IMR-90 (cell line): ENCODE results near the gene NXN. TPM values are rescaled to one million over a fixed set of nuclear protein-coding genes. Genes with fewer than 3 reads are reported as not detected.

Source experiments
- ATAC-seq: fragments of 200-7000 bp; cut with Tn5 transposase; 2 replicates; pipeline ENCODE4 v1.9.1; 2020; ENCODE audit warnings: low read depth, mild to moderate bottlenecking, moderate library complexity
- BruUV-seq: library from RNA; stranded (reverse); fragments of 400-500 nt; replicated peaks from 2 replicates; lab custom pipeline; 2021; lab: Mats Ljungman, UMichigan
- CTCF ChIA-PET: fragments of 300-600 bp; formaldehyde crosslinking; extraction: SDS; loops from one replicate; lab custom pipeline; 2021; ENCODE audit warnings: antibody characterized with exemption; lab: Yijun Ruan, JAX
- POLR2A ChIA-PET: fragments of 300-600 bp; sonication (Branson Sonifier 250); formaldehyde crosslinking; loops from one replicate; lab custom pipeline; 2022; ENCODE audit warnings: antibody characterized with exemption; ENCODE audit not compliant: unreplicated experiment; lab: Charles Lee
- DNase-seq: peaks from one replicate; pipeline ENCODE4 v3.0.0; 2013
- H2AFZ ChIP-seq: replicated peaks from 2 replicates; pipeline ENCODE3; 2013; ENCODE audit warnings: low read length, mild to moderate bottlenecking; ENCODE audit not compliant: poor library complexity
- H2AK5ac ChIP-seq: 2 replicates; pipeline ENCODE4 v1.6.1; 2013; ENCODE audit warnings: low read depth, low read length, inconsistent platforms
- H2AK9ac ChIP-seq: replicated peaks from 2 replicates; pipeline ENCODE3; 2013; ENCODE audit warnings: mild to moderate bottlenecking, low read depth, low read length, moderate library complexity; ENCODE audit not compliant: poor library complexity
- H2BK120ac ChIP-seq: 2 replicates; pipeline ENCODE4 v1.6.1; 2013; ENCODE audit warnings: low read depth, low read length, inconsistent platforms
- H2BK15ac ChIP-seq: 3 replicates; pipeline ENCODE4 v1.6.1; 2013; ENCODE audit warnings: low read depth, low read length, inconsistent platforms
- H2BK20ac ChIP-seq: 2 replicates; pipeline ENCODE4 v1.6.1; 2013; ENCODE audit warnings: low read depth, mild to moderate bottlenecking, inconsistent platforms, low read length, moderate library complexity
- H2BK5ac ChIP-seq: 2 replicates; pipeline ENCODE4 v1.6.1; 2013; ENCODE audit warnings: mild to moderate bottlenecking, low read depth, low read length, inconsistent platforms; ENCODE audit not compliant: poor library complexity, severe bottlenecking
- H3K14ac ChIP-seq: replicated peaks from 2 replicates; pipeline ENCODE4 v1.6.1; 2013; ENCODE audit warnings: low read depth, low read length, inconsistent platforms
- H3K18ac ChIP-seq: 2 replicates; pipeline ENCODE4 v1.6.1; 2013; ENCODE audit warnings: low read depth, low read length, control low read depth
- H3K23ac ChIP-seq: 2 replicates; pipeline ENCODE4 v1.6.1; 2013; ENCODE audit warnings: low read depth, low read length, inconsistent platforms
- H3K27ac ChIP-seq: 2 replicates; pipeline ENCODE4 v1.5.1; 2013; ENCODE audit warnings: mild to moderate bottlenecking, control low read depth, low read length; ENCODE audit not compliant: insufficient read depth
- H3K27me3 ChIP-seq: 2 replicates; pipeline ENCODE4 v1.6.1; 2013; ENCODE audit warnings: low read length; ENCODE audit not compliant: control insufficient read depth, insufficient read depth
- H3K36me3 ChIP-seq: 2 replicates; pipeline ENCODE4 v1.6.1; 2013; ENCODE audit warnings: low read length, mixed read lengths; ENCODE audit not compliant: control insufficient read depth, insufficient read depth
- H3K4ac ChIP-seq: 2 replicates; pipeline ENCODE4 v1.6.1; 2013; ENCODE audit warnings: low read depth, low read length, inconsistent platforms
- H3K4me1 ChIP-seq: 2 replicates; pipeline ENCODE4 v1.6.1; 2013; ENCODE audit warnings: low read length, mixed read lengths; ENCODE audit not compliant: control insufficient read depth, insufficient read depth
- H3K4me2 ChIP-seq: 2 replicates; pipeline ENCODE4 v1.6.1; 2013; ENCODE audit warnings: low read depth, mild to moderate bottlenecking, control low read depth, low read length, moderate library complexity
- H3K4me3 ChIP-seq: 2 replicates; pipeline ENCODE4 v1.5.1; 2013; ENCODE audit warnings: low read depth, mild to moderate bottlenecking, control low read depth, low read length, moderate library complexity; ENCODE audit not compliant: insufficient read depth
- H3K56ac ChIP-seq: 2 replicates; pipeline ENCODE4 v1.6.1; 2013; ENCODE audit warnings: low read length, inconsistent platforms; ENCODE audit not compliant: insufficient read depth; ENCODE audit errors: extremely low read depth
- H3K79me1 ChIP-seq, 2 experiments: 2 replicates each; pipeline ENCODE4 v1.6.1; 2013; ENCODE audit warnings: low read length in 2 of 2, inconsistent platforms in 1 of 2, low read depth in 1 of 2
- H3K9ac ChIP-seq: 2 replicates; pipeline ENCODE4 v1.6.1; 2013; ENCODE audit warnings: low read depth, low read length, control low read depth
- H3K9me1 ChIP-seq: 2 replicates; pipeline ENCODE4 v1.6.1; 2013; ENCODE audit warnings: low read length, inconsistent platforms; ENCODE audit not compliant: insufficient read depth
- H3K9me3 ChIP-seq: 2 replicates; pipeline ENCODE4 v1.6.1; 2013; ENCODE audit warnings: low read length; ENCODE audit not compliant: control insufficient read depth, insufficient read depth
- H4K20me1 ChIP-seq: 2 replicates; pipeline ENCODE4 v1.6.1; 2013; ENCODE audit warnings: low read length, inconsistent platforms; ENCODE audit not compliant: insufficient read depth
- H4K5ac ChIP-seq: 2 replicates; pipeline ENCODE4 v1.6.1; 2013; ENCODE audit warnings: mild to moderate bottlenecking, low read depth, low read length, control low read depth
- H4K8ac ChIP-seq, 2 experiments: 2 replicates each; pipeline ENCODE4 v1.6.1; 2013; ENCODE audit warnings: low read depth in 2 of 2, low read length in 2 of 2, control low read depth in 1 of 2, inconsistent platforms in 1 of 2
- H4K91ac ChIP-seq: 2 replicates; pipeline ENCODE4 v1.6.1; 2013; ENCODE audit warnings: low read depth, low read length, inconsistent platforms; ENCODE audit not compliant: insufficient read depth
- BHLHE40 ChIP-seq: fragments of 150-350 bp; IDR thresholded peaks from 2 replicates; pipeline ENCODE4 v1.6.1; 2016; ENCODE audit warnings: mild to moderate bottlenecking, low read depth, low read length
- CEBPB ChIP-seq: IDR thresholded peaks from 2 replicates; pipeline ENCODE4 v1.6.1; 2012; ENCODE audit warnings: low read depth, low read length, improper control_type of control experiment
- ELK1 ChIP-seq: fragments of 150-350 bp; IDR thresholded peaks from 2 replicates; pipeline ENCODE4 v1.6.1; 2016; ENCODE audit warnings: low read depth, mild to moderate bottlenecking, low read length, moderate library complexity, borderline replicate concordance
- MAZ ChIP-seq: IDR thresholded peaks from 2 replicates; pipeline ENCODE4 v1.6.1; 2012; ENCODE audit warnings: low read depth, mild to moderate bottlenecking, low read length, improper control_type of control experiment, moderate library complexity, borderline replicate concordance
- MXI1 ChIP-seq: IDR thresholded peaks from 2 replicates; pipeline ENCODE4 v1.6.1; 2012; ENCODE audit warnings: low read depth, mild to moderate bottlenecking, low read length, moderate library complexity, borderline replicate concordance
- NFE2L2 ChIP-seq: fragments of 150-350 bp; IDR thresholded peaks from 2 replicates; pipeline ENCODE4 v1.6.1; 2016; ENCODE audit warnings: low read depth, mild to moderate bottlenecking, low read length
- POLR2A ChIP-seq: IDR thresholded peaks from 2 replicates; pipeline ENCODE4 v1.6.1; 2012; ENCODE audit warnings: mild to moderate bottlenecking, low read depth, low read length
- RAD21 ChIP-seq: IDR thresholded peaks from 2 replicates; pipeline ENCODE4 v1.6.1; 2012; ENCODE audit warnings: low read length, improper control_type of control experiment
- RFX5 ChIP-seq: IDR thresholded peaks from 2 replicates; pipeline ENCODE4 v1.8.0; 2012; ENCODE audit warnings: low read depth, mild to moderate bottlenecking, low read length, moderate library complexity
- SMC3 ChIP-seq: fragments of 150-350 bp; IDR thresholded peaks from 2 replicates; pipeline ENCODE4 v1.6.1; 2016; ENCODE audit warnings: low read depth, mild to moderate bottlenecking, antibody characterized with exemption, low read length, moderate library complexity
- WGBS, 2 experiments: methylation state at CpG; one replicate each; pipeline versions ENCODE4 v1.1.5 to v1.1.7; 2013; ENCODE audit warnings: missing lambda C conversion rate in 2 of 2; ENCODE audit not compliant: insufficient read length in 1 of 2; ENCODE audit errors: extremely low coverage in 2 of 2; 5-methylcytosine and 5-hydroxymethylcytosine counted together
- dilution Hi-C: fragments of 300-500 bp; cut with HindIII; formaldehyde crosslinking; loops from one replicate; pipeline ENCODE4 v1.14.3; 2018; ENCODE audit warnings: low sequenced_read_pairs; ENCODE audit not compliant: unreplicated experiment
- in situ Hi-C: fragments of 300-500 bp; cut with MboI; formaldehyde crosslinking; loops from 3 replicates; pipeline ENCODE4 v1.14.3; 2019; ENCODE audit warnings: low sequenced_read_pairs, inconsistent platforms, mixed read lengths
- intact Hi-C: fragments of 100-400 bp; cut with micrococcal nuclease; formaldehyde crosslinking; loops from 2 replicates; pipeline ENCODE4 v1.10.0; 2022
- polyA plus RNA-seq, 3 experiments: library from polyadenylated mRNA; depleted of rRNA; stranded (reverse); fragments of >200 nt; gene quantifications; 2 replicates each; pipeline ENCODE4 v1.2.3, GENCODE V29; 2012; ENCODE audit warnings: low replicate concordance in 1 of 3
- total RNA-seq: library from RNA; depleted of rRNA; stranded (reverse); fragments of >200 nt; gene quantifications from 2 replicates; pipeline ENCODE4 v1.2.3, GENCODE V29; 2012

Gene NXN
- total and polyA plus RNA-seq, 2 of the 4 experiments (the other 2 are of a cell fraction), result 52.5 to 116 TPM

DNA sequence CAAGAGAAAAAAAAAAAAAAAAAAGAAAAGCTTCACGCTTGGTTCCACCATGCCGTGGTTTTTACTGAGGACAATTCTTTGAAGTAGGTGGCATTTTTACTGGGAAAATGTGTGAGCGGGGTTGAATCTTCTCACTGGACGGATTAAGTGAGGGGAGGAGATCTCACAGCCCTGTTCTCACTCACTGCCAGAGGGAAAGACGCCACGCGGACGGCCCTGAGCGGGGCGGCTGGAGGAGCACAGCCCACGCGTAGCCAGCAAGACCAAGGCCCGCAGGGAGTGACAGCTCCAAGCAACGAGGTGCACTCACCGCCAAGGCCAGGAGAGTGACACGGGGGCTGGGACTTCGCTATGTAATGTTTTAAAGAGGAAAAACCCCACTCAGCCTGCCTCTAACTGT lies 154.4 kb downstream of the NXN start:
- 88% methylated on average over 5 of the region's 17 CpGs; no CpG with 5 or more reads in 1 of the 2 experiments for WGBS, 2 experiments
- no TSS peak for BruUV-seq
- peaks cover 27% of the 10 kb centered on the region for H4K20me1 ChIP-seq

More for the DNA sequence above, 154.4 kb downstream of the NXN start:
- no peaks in the 10 kb centered on the region for H3K27me3 ChIP-seq
- no peaks in the 10 kb centered on the region for H3K4me1 ChIP-seq
- no peak overlapping the region for H4K8ac ChIP-seq
- H3K9me1 ChIP-seq, result peaks cover 2% of the 10 kb centered on the region; the same call in 1 of the 2 replicates
- no peak overlapping the region for H2AK5ac ChIP-seq
- no peak overlapping the region for H3K4ac ChIP-seq
- no peak overlapping the region for H2BK5ac ChIP-seq
- H3K23ac ChIP-seq, result no peak overlapping the region
- H3K27ac ChIP-seq, result no peak overlapping the region
- H3K36me3 ChIP-seq, result peaks cover 41% of the 10 kb centered on the region
- no peak overlapping the region for H2BK15ac ChIP-seq
- ChIA-PET POLR2A (no interaction called here), CTCF (no interaction called here)
- no peak overlapping the region for H3K56ac ChIP-seq
- dilution Hi-C loops (no loop called here), intact Hi-C loops (no loop called here), in situ Hi-C loops (no loop called here)
- H3K14ac ChIP-seq, result no peak overlapping the region
- H3K4me2 ChIP-seq, result no peak overlapping the region
- no peak for DNase-seq
- H3K4me3 ChIP-seq, result no peak overlapping the region
- no peak overlapping the region for H3K18ac ChIP-seq
- H3K9me3 ChIP-seq, result no peaks in the 10 kb centered on the region
- no peak overlapping the region for H4K91ac ChIP-seq
- H3K9ac ChIP-seq, result no peak overlapping the region
- H2BK120ac ChIP-seq, result no peak overlapping the region
- ATAC-seq, result no peak
- peak overlapping the region; percentile 13 for H2AK9ac ChIP-seq
- no peak overlapping the region for H4K5ac ChIP-seq
- H3K79me1 ChIP-seq, result peaks cover 6 to 25% of the 10 kb centered on the region in 2 experiments; a peak in 3 of 4 replicates
- TF ChIP-seq POLR2A, result no peak
- TF ChIP-seq MXI1, result no peak
- no peak for TF ChIP-seq CEBPB
- TF ChIP-seq RAD21, result no peak
- TF ChIP-seq RFX5, result no peak
- no peak for TF ChIP-seq MAZ
- TF ChIP-seq NFE2L2, result no peak
- no peak for TF ChIP-seq SMC3
- no peak for TF ChIP-seq ELK1
- no peak for TF ChIP-seq BHLHE40
- H2BK20ac ChIP-seq, result no peak overlapping the region
- no peak overlapping the region for H2AFZ ChIP-seq
